Fibroblast of gingiva (primary cell): ENCODE measurements around the gene PLEKHF1.
"Not testable (repeated sequence)": the region's sequence is repeated elsewhere in the genome, so short reads cannot be mapped to it uniquely, and the experiment has no call there.

Experiments
- DNase-seq: peaks from one replicate; pipeline ENCODE4 v3.0.0-alpha.2; 2011; ENCODE audit warnings: low read depth

Gene PLEKHF1

GRCh38 chr19:29665215-29665825 lies at the start of gene PLEKHF1:
Gene PLEKHF1 (plus strand): TSS chr19:29665461. CDS start chr19:29673840, 8,379 bp downstream.
- peak; percentile 80 for DNase-seq

- DNase-seq = no peak
These were observed 49.3 kb upstream of the PLEKHF1 start for GRCh38 chr19:29615891-29616425.

- no peak for DNase-seq
These were observed 48.7 kb upstream of the PLEKHF1 start for GRCh38 chr19:29616541-29616940.

- DNase-seq = no peak
These were observed 47.6 kb upstream of the PLEKHF1 start for GRCh38 chr19:29617366-29618266.

GRCh38 chr19:29618434-29618833 lies 46.8 kb upstream of the PLEKHF1 start:
- DNase-seq = no peak

GRCh38 chr19:29618871-29619270 lies 46.4 kb upstream of the PLEKHF1 start:
- DNase-seq = no peak

- no peak for DNase-seq
These were observed 44.3 kb upstream of the PLEKHF1 start for GRCh38 chr19:29620931-29621351.

- DNase-seq = no peak
These were observed 42.8 kb upstream of the PLEKHF1 start for GRCh38 chr19:29622166-29623070.

GRCh38 chr19:29623726-29624488 lies 41.4 kb upstream of the PLEKHF1 start:
- no peak for DNase-seq

- DNase-seq = no peak
These were observed 40.6 kb upstream of the PLEKHF1 start for GRCh38 chr19:29624489-29625185.

GRCh38 chr19:29625186-29625651 lies 40.0 kb upstream of the PLEKHF1 start:
- no peak for DNase-seq

GRCh38 chr19:29626386-29626785 lies 38.9 kb upstream of the PLEKHF1 start:
- DNase-seq = no peak

GRCh38 chr19:29626832-29627231 lies 38.4 kb upstream of the PLEKHF1 start:
- not testable (repeated sequence) for DNase-seq

- no peak for DNase-seq
These were observed 36.4 kb upstream of the PLEKHF1 start for GRCh38 chr19:29628661-29629385.

- DNase-seq = no peak
These were observed 35.3 kb upstream of the PLEKHF1 start for GRCh38 chr19:29629836-29630534.

- no peak for DNase-seq
These were observed 34.6 kb upstream of the PLEKHF1 start for GRCh38 chr19:29630655-29631054.

- no peak for DNase-seq
These were observed 33.8 kb upstream of the PLEKHF1 start for GRCh38 chr19:29631450-29631849.

GRCh38 chr19:29634002-29634401 lies 31.3 kb upstream of the PLEKHF1 start:
- no peak for DNase-seq
